Stimulated activated naive CD8-positive, alpha-beta T cell treated with anti-CD3 and anti-CD28 coated beads, Interleukin-15, Interleukin-2, amounts not matched to agents 100 ng/mL and 50 ng/mL, for 24 hours (primary cell): ENCODE measurements around the gene GFOD1.

ENCODE experiments used
- H3K27ac Mint-ChIP-seq: one replicate; pipeline ENCODE4 v1.8.0; 2021; ENCODE audit warnings: mild to moderate bottlenecking, mixed read lengths
- H3K27me3 Mint-ChIP-seq: one replicate; pipeline ENCODE4 v1.8.0; 2021; ENCODE audit warnings: mixed read lengths
- H3K36me3 Mint-ChIP-seq: one replicate; pipeline ENCODE4 v1.8.0; 2021; ENCODE audit warnings: low read depth, mixed read lengths
- H3K4me1 Mint-ChIP-seq: one replicate; pipeline ENCODE4 v1.8.0; 2021; ENCODE audit warnings: low read depth, mixed read lengths
- H3K4me3 Mint-ChIP-seq: one replicate; pipeline ENCODE4 v1.8.0; 2021; ENCODE audit warnings: mild to moderate bottlenecking, mixed read lengths
- H3K9me3 Mint-ChIP-seq: one replicate; pipeline ENCODE4 v1.8.0; 2021; ENCODE audit warnings: mixed read lengths

Gene GFOD1

GRCh38 chr6:13377054-13377758, 110.2 kb downstream of the GFOD1 start:
- no peaks in the 10 kb centered on the region for H3K9me3 Mint-ChIP-seq
- H3K4me1 Mint-ChIP-seq, result peaks cover 56% of the 10 kb centered on the region
- no peak overlapping the region for H3K4me3 Mint-ChIP-seq
- H3K27ac Mint-ChIP-seq, result no peak overlapping the region
- peaks cover 16% of the 10 kb centered on the region for H3K36me3 Mint-ChIP-seq
- H3K27me3 Mint-ChIP-seq, result no peaks in the 10 kb centered on the region

- H3K27ac Mint-ChIP-seq, result peak overlapping the region; percentile 81
Measured at GRCh38 chr6:13375360-13375878, 112.0 kb downstream of the GFOD1 start.

GRCh38 chr6:13373919-13374318, 113.5 kb downstream of the GFOD1 start:
- H3K4me1 Mint-ChIP-seq, result peaks cover 43% of the 10 kb centered on the region
- H3K9me3 Mint-ChIP-seq, result no peaks in the 10 kb centered on the region
- H3K4me3 Mint-ChIP-seq, result no peak overlapping the region
- H3K27ac Mint-ChIP-seq, result no peak overlapping the region
- no peaks in the 10 kb centered on the region for H3K27me3 Mint-ChIP-seq
- peaks cover 18% of the 10 kb centered on the region for H3K36me3 Mint-ChIP-seq

More at GRCh38 chr6:13375360-13375878, 112.0 kb downstream of the GFOD1 start:
- Mint-ChIP-seq H3K9me3 (no peaks in the 10 kb centered on the region), H3K36me3 (peaks cover 18% of the 10 kb centered on the region), H3K4me1 (peaks cover 49% of the 10 kb centered on the region), H3K27me3 (no peaks in the 10 kb centered on the region), H3K4me3 (peak overlapping the region; percentile 55)

GRCh38 chr6:13373488-13373886, 113.9 kb downstream of the GFOD1 start:
- H3K4me3 Mint-ChIP-seq, result no peak overlapping the region
- H3K36me3 Mint-ChIP-seq, result peaks cover 18% of the 10 kb centered on the region
- no peak overlapping the region for H3K27ac Mint-ChIP-seq
- H3K9me3 Mint-ChIP-seq, result no peaks in the 10 kb centered on the region
- H3K4me1 Mint-ChIP-seq, result peaks cover 40% of the 10 kb centered on the region
- H3K27me3 Mint-ChIP-seq, result no peaks in the 10 kb centered on the region

- Mint-ChIP-seq H3K36me3 (peaks cover 18% of the 10 kb centered on the region), H3K9me3 (no peaks in the 10 kb centered on the region), H3K27ac (no peak overlapping the region), H3K27me3 (no peaks in the 10 kb centered on the region), H3K4me3 (no peak overlapping the region), H3K4me1 (peaks cover 40% of the 10 kb centered on the region)
Measured at GRCh38 chr6:13372688-13373487, 114.5 kb downstream of the GFOD1 start.

DNA sequence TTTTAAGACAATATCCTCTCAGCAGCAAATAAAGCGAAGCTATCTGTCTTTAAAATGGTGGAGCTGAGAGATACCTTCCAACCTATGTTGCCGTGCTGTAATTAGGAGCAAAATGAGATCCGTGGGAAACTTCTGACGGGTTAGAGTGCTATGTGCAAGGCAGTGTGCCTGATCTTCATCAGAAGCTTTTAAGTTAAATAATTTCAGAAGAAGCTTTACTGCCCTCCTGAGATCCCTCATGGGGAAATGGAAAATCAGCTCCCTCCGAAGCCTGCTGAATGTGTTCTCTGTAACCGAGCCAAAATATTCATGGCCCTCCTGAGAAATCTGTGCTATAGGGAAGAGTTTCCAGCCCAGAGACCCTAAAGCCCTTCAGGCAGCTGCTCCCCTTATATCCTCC, 115.3 kb downstream of the GFOD1 start:
- no peaks in the 10 kb centered on the region for H3K27me3 Mint-ChIP-seq
- no peaks in the 10 kb centered on the region for H3K9me3 Mint-ChIP-seq
- no peak overlapping the region for H3K27ac Mint-ChIP-seq
- no peak overlapping the region for H3K4me3 Mint-ChIP-seq
- H3K4me1 Mint-ChIP-seq, result peaks cover 35% of the 10 kb centered on the region
- H3K36me3 Mint-ChIP-seq, result peaks cover 11% of the 10 kb centered on the region

DNA sequence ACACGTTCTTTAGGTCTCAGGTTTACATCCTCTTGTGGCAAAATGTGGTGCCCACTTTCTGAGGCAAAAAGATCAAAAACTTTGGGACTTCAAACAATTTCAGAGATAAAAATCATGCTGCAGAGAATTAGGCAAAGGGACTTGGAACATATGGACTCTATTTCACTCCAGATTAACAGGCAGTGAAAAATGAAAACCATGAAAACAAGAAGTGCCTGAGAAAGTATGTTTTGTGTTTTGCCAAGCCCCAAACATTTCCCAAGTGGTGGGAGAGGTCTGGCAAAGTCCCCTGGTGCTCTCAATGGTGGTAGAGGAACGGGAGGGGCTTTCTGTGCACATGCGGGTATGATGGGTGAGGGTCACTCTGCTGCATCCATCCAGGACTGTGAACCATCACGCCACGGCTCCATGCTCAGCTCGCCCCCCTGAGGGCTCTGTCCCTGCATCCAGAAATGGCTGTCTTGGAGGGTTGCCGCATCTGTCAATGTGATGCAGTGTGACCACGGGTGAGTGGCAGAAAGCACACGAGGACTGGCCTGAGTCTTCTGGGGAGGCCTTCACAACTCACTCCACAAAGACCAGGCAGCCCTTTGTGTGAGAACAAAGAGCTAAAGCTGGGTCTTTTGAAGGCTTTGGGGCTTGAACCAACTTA, 115.9 kb downstream of the GFOD1 start:
- peaks cover 9% of the 10 kb centered on the region for H3K36me3 Mint-ChIP-seq
- H3K9me3 Mint-ChIP-seq, result no peaks in the 10 kb centered on the region
- no peak overlapping the region for H3K4me3 Mint-ChIP-seq
- peaks cover 32% of the 10 kb centered on the region for H3K4me1 Mint-ChIP-seq
- H3K27ac Mint-ChIP-seq, result no peak overlapping the region
- H3K27me3 Mint-ChIP-seq, result no peaks in the 10 kb centered on the region

- H3K9me3 Mint-ChIP-seq, result no peaks in the 10 kb centered on the region
- H3K27ac Mint-ChIP-seq, result peak overlapping the region; percentile 22
- H3K36me3 Mint-ChIP-seq, result peaks cover 9% of the 10 kb centered on the region
- no peak overlapping the region for H3K4me3 Mint-ChIP-seq
- H3K27me3 Mint-ChIP-seq, result no peaks in the 10 kb centered on the region
- H3K4me1 Mint-ChIP-seq, result peaks cover 23% of the 10 kb centered on the region
Measured at GRCh38 chr6:13370623-13371022, 116.8 kb downstream of the GFOD1 start.

GRCh38 chr6:13369591-13369990, 117.8 kb downstream of the GFOD1 start:
- H3K4me1 Mint-ChIP-seq, result peaks cover 15% of the 10 kb centered on the region
- H3K4me3 Mint-ChIP-seq, result no peak overlapping the region
- H3K27ac Mint-ChIP-seq, result no peak overlapping the region
- H3K36me3 Mint-ChIP-seq, result peaks cover 14% of the 10 kb centered on the region
- no peaks in the 10 kb centered on the region for H3K27me3 Mint-ChIP-seq
- no peaks in the 10 kb centered on the region for H3K9me3 Mint-ChIP-seq

DNA sequence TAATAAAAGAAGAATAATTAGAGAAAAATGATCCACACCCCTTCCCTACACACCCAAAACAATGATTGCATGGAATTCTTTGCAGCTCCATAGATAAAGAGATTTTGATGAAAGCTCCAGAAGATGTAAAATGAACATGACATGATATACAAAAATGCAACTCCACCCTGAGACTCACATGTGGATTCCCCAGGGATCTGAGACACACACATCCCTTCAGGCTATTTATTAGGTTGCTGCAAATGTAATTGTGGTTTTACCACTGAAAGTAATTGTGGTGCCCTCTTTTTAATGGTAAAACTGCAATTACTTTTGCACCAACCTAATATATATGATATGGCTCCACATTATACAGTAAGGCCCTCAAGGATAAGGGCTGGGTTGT, 118.7 kb downstream of the GFOD1 start:
- Mint-ChIP-seq H3K27ac (no peak overlapping the region), H3K4me1 (peaks cover 15% of the 10 kb centered on the region), H3K9me3 (no peaks in the 10 kb centered on the region), H3K4me3 (no peak overlapping the region), H3K36me3 (peaks cover 20% of the 10 kb centered on the region), H3K27me3 (no peaks in the 10 kb centered on the region)

DNA sequence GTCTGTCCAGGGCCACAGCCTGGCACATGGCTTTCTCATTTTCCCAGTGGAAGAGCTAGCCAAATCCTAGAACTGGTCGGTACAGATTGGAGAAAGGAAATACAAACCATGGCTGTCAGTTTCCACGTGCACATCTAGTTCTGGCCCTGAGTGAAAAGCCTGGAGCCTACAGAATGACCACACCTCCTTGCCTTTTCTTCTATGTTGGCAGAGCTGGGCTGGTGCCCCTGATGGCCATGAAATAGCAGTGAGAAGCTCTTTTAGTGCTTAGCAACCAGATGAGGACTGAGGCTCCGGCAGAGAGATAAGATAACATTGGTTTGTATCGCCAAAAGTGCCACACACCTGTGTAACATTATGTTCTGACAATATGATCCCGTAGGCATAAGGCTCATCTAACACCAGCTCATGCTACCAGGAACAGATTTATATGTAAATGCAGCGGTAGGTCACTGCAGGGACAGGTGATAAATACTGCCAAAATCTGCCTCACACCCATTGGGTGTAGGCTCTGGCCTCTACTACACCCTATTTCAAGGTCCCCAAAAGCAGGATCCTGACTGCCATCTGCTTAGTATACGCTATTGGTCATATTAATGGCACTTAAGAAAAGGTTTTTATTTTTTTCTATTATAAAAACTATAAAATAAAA, 119.2 kb downstream of the GFOD1 start:
- Mint-ChIP-seq H3K9me3 (no peaks in the 10 kb centered on the region), H3K4me1 (peaks cover 11% of the 10 kb centered on the region), H3K27me3 (no peaks in the 10 kb centered on the region), H3K4me3 (no peak overlapping the region), H3K27ac (no peak overlapping the region), H3K36me3 (peaks cover 17% of the 10 kb centered on the region)

DNA sequence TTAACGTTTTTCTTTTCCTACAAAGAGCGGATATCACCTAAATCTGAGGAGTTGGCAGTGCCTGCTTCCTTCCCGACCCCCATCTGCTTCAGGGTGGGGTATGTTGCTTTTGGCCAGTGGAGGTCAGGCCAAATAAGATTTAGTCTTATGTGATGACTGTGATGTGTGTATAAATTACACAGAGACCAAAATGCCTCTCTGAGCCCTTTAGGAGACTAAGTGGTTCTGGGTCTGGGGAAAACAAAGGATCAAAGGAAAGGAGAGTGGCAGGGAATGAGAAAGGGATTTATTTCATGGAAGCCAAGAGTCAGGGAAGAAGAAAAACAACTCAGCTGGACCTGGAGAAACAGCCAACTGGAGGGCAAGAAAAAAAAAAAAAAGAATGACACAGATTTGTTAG, 120.0 kb downstream of the GFOD1 start:
- peak overlapping the region; percentile 4 for H3K27ac Mint-ChIP-seq
- H3K9me3 Mint-ChIP-seq, result no peaks in the 10 kb centered on the region
- H3K4me3 Mint-ChIP-seq, result no peak overlapping the region

GRCh38 chr6:13365320-13365719, 122.1 kb downstream of the GFOD1 start:
- Mint-ChIP-seq H3K27me3 (no peaks in the 10 kb centered on the region), H3K36me3 (peaks cover 13% of the 10 kb centered on the region), H3K9me3 (no peaks in the 10 kb centered on the region), H3K4me1 (peaks cover 13% of the 10 kb centered on the region), H3K4me3 (no peak overlapping the region), H3K27ac (no peak overlapping the region)

More for the DNA sequence above, 120.0 kb downstream of the GFOD1 start:
- no peaks in the 10 kb centered on the region for H3K27me3 Mint-ChIP-seq
- H3K36me3 Mint-ChIP-seq, result peaks cover 17% of the 10 kb centered on the region
- peaks cover 6% of the 10 kb centered on the region for H3K4me1 Mint-ChIP-seq

GRCh38 chr6:13364842-13365241, 122.6 kb downstream of the GFOD1 start:
- Mint-ChIP-seq H3K4me1 (peaks cover 13% of the 10 kb centered on the region), H3K27ac (no peak overlapping the region), H3K4me3 (no peak overlapping the region), H3K36me3 (peaks cover 13% of the 10 kb centered on the region), H3K9me3 (no peaks in the 10 kb centered on the region), H3K27me3 (no peaks in the 10 kb centered on the region)
